DOHH2 (cell line): Measurements from ENCODE around the gene TUSC2.

ENCODE experiments used
- H3F3A ChIP-seq: fragments of 200-600 bp; sonication (generic), shearing (Covaris generic); 2 replicates; pipeline ENCODE4 v1.6.0; 2016; ENCODE audit warnings: antibody characterized with exemption, mild to moderate bottlenecking; ENCODE audit not compliant: control insufficient read depth, insufficient read depth
- H3K27ac ChIP-seq: fragments of 200-600 bp; sonication (generic); 2 replicates; pipeline ENCODE4 v1.5.1; 2014; ENCODE audit warnings: low read depth, mild to moderate bottlenecking, low read length, moderate library complexity
- H3K27me3 ChIP-seq: fragments of 200-600 bp; sonication (generic); 2 replicates; pipeline ENCODE4 v1.6.1; 2014; ENCODE audit warnings: mild to moderate bottlenecking, low read length, mixed read lengths; ENCODE audit not compliant: control insufficient read depth
- H3K36me3 ChIP-seq: fragments of 200-600 bp; sonication (generic); 2 replicates; pipeline ENCODE4 v1.6.1; 2014; ENCODE audit warnings: mild to moderate bottlenecking, low read length, moderate library complexity, mixed read lengths; ENCODE audit not compliant: control insufficient read depth
- H3K4me1 ChIP-seq: fragments of 200-600 bp; sonication (generic); 2 replicates; pipeline ENCODE4 v1.6.1; 2014; ENCODE audit warnings: mild to moderate bottlenecking, low read length, mixed read lengths; ENCODE audit not compliant: control insufficient read depth
- H3K4me2 ChIP-seq: fragments of 200-600 bp; sonication (generic); 2 replicates; pipeline ENCODE4 v1.6.0; 2014; ENCODE audit warnings: mild to moderate bottlenecking, low read length, moderate library complexity
- H3K4me3 ChIP-seq: fragments of 200-600 bp; sonication (generic); 2 replicates; pipeline ENCODE4 v1.5.1; 2014; ENCODE audit warnings: mild to moderate bottlenecking, low read length, mixed read lengths
- H3K79me2 ChIP-seq: fragments of 200-600 bp; sonication (generic); 2 replicates; pipeline ENCODE4 v1.6.1; 2014; ENCODE audit warnings: mild to moderate bottlenecking, low read length, mixed read lengths; ENCODE audit not compliant: control insufficient read depth
- H3K9me2 ChIP-seq: fragments of 200-600 bp; sonication (generic); replicated peaks from 2 replicates; pipeline ENCODE4 v1.6.1; 2014; ENCODE audit warnings: mild to moderate bottlenecking, low read length, mixed read lengths; ENCODE audit not compliant: control insufficient read depth
- H3K9me3 ChIP-seq: fragments of 200-600 bp; sonication (generic); 2 replicates; pipeline ENCODE4 v1.6.1; 2014; ENCODE audit warnings: antibody characterized with exemption, low read length, mixed read lengths; ENCODE audit not compliant: control insufficient read depth, insufficient read depth
- H4K20me1 ChIP-seq: fragments of 200-600 bp; sonication (generic); 2 replicates; pipeline ENCODE4 v1.6.0; 2014; ENCODE audit warnings: low read depth, mild to moderate bottlenecking, antibody characterized with exemption, low read length, moderate library complexity; ENCODE audit not compliant: control insufficient read depth, insufficient read depth
- CTCF ChIP-seq: fragments of 200-600 bp; sonication (generic); IDR thresholded peaks from one replicate; pipeline ENCODE4 v1.5.1; 2014; ENCODE audit warnings: antibody characterized with exemption, mild to moderate bottlenecking, low read depth, low read length; ENCODE audit not compliant: poor library complexity, severe bottlenecking
- EZH2phosphoT487 ChIP-seq: fragments of 200-600 bp; sonication (generic); IDR thresholded peaks from 2 replicates; pipeline ENCODE4 v1.6.1; 2017; ENCODE audit warnings: borderline replicate concordance, mild to moderate bottlenecking, antibody characterized with exemption, low read length, moderate library complexity, mixed read lengths

TUSC2 gene

GRCh38 chr3:50325113-50325480 lies 2.9 kb downstream of the TUSC2 start:
- Histone ChIP-seq H3K27ac (no peak overlapping the region), H3K4me2 (no peak overlapping the region), H3K9me2 (no peaks in the 10 kb centered on the region), H3K27me3 (no peaks in the 10 kb centered on the region), H3K4me1 (peaks cover 36% of the 10 kb centered on the region), H3K4me3 (no peak overlapping the region), H3F3A (peaks cover 12% of the 10 kb centered on the region), H3K79me2 (peaks cover 24% of the 10 kb centered on the region), H3K36me3 (peaks cover 38% of the 10 kb centered on the region), H4K20me1 (no peaks in the 10 kb centered on the region), H3K9me3 (no peaks in the 10 kb centered on the region)
- TF ChIP-seq EZH2phosphoT487, result no peak
- TF ChIP-seq CTCF, result no peak

- no peaks in the 10 kb centered on the region for H4K20me1 ChIP-seq
- H3F3A ChIP-seq, result peaks cover 9% of the 10 kb centered on the region
- peaks cover 38% of the 10 kb centered on the region for H3K4me1 ChIP-seq
- TF ChIP-seq CTCF (peak; percentile 90), EZH2phosphoT487 (no peak)
- H3K79me2 ChIP-seq, result peaks cover 24% of the 10 kb centered on the region
- H3K27me3 ChIP-seq, result no peaks in the 10 kb centered on the region
- H3K36me3 ChIP-seq, result peaks cover 32% of the 10 kb centered on the region
- no peaks in the 10 kb centered on the region for H3K9me2 ChIP-seq
- no peaks in the 10 kb centered on the region for H3K9me3 ChIP-seq
- H3K4me2 ChIP-seq, result no peak overlapping the region
- no peak overlapping the region for H3K4me3 ChIP-seq
- H3K27ac ChIP-seq, result no peak overlapping the region
These were observed 3.5 kb downstream of the TUSC2 start for GRCh38 chr3:50324351-50325112.

- Histone ChIP-seq H3K36me3 (peaks cover 31% of the 10 kb centered on the region), H3K27ac (no peak overlapping the region), H4K20me1 (no peaks in the 10 kb centered on the region), H3K27me3 (no peaks in the 10 kb centered on the region), H3K9me2 (no peaks in the 10 kb centered on the region), H3F3A (peaks cover 4% of the 10 kb centered on the region), H3K9me3 (no peaks in the 10 kb centered on the region), H3K79me2 (peaks cover 24% of the 10 kb centered on the region), H3K4me1 (peaks cover 34% of the 10 kb centered on the region), H3K4me3 (no peak overlapping the region), H3K4me2 (no peak overlapping the region)
- no peak for TF ChIP-seq EZH2phosphoT487
- TF ChIP-seq CTCF, result no peak
These were observed 4.3 kb downstream of the TUSC2 start for GRCh38 chr3:50323614-50324199.
